Femur (tissue), 1 donor: Measurements from ENCODE around the gene PREB.

Experiments
- DNase-seq: peaks from one replicate; pipeline ENCODE4 v3.0.0-alpha.2; 2017

Gene PREB

DNA sequence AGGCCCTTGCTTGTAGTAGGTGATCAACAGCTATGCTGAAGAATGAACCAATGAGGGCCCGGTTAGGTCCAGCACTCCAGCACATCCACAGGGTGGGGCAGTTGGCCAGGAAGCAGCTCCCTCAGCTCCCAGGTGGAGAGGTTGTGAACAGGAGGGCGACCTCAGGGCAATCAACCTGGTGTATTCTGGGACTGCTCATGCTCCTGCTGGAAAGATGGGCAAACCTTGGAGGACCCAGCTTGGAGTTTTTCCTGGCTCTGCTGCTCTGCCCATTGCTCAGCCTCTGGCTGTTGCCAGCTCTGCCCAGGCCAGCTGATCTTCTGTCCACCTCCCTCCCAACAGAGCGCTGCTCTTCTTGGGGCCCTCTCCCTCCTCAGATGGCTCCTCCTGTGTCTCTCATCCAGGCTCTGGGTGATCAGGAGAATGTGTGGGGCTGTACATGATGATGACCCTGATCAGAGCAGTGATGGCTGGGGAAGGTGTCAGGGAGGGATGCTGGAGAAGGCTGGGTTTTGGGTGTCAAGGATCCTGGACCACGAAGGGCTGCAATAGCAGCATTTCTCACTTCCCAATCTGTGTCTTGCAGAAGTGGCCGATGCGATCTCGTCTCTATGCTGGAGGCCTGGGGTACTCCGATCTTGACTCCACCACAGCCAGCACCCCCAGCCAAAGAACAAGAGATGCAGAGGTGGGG is 17.8 kb upstream of the PREB start:
- DNase-seq = no peak

DNA sequence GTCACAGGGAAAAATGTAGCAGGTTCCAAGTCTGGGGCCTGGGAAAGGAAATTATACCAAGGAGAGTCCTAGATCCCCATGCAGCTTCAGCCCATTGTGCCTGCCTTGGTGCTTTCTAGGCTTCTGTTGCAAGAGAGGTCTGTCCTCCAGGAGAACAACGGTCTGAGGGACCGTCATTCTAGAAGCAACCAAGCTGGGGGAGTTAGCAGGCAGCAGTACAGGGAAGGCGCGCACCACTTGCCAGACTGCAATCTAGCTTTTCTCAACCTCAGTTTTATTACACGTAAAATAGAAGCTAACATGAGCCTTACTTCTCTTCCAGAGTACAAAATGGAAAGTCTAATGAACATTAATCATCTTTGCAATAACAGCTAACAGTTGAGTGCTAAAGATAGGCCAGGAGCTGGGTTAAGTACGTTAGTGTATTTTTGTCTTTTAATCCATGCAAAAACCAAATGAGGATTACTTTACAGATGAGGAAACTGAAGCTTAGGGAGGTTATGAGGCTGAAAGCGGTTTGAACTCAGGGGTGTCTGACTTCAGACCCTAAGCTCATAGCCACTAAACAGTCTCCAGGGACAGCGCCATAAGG is 16.3 kb upstream of the PREB start:
- no peak for DNase-seq

DNA sequence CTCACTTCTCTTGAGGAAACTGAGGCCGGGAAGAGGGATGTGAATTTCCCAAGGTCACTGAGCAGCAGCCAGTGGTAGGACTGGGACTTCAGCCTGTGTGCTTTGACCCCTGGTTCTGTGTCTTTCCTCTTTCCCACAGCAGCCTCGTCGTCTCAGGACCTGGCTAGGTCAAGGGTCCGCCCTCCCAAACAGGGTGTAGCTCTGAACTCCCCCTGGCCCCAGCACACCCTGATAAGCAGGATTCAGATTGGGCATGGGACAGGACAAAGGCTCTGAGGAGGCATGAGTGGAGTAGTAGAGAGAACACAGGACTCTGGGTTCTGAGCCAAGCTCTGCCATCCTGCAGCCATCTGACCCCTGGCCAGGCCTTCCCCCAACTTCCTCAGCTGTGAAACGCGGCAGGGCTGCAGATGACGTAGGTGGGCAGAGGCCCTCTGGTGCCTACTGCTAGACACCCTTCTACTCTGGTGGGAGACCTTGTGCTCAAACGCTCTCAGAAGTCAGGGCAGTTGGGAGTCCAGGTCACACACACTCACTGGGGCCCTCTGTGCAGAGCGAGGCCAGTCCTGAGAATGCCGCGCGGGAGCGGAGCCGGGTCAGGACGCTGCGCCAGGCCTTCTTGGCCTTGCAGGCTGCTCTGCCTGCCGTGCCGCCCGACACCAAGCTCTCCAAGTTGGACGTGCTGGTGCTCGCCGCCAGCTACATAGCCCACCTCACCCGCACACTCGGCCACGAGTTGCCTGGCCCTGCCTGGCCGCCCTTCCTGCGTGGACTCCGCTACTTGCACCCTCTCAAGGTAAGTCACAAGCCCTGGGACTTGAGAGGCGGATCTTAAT is 15.4 kb upstream of the PREB start:
- no peak for DNase-seq

DNA sequence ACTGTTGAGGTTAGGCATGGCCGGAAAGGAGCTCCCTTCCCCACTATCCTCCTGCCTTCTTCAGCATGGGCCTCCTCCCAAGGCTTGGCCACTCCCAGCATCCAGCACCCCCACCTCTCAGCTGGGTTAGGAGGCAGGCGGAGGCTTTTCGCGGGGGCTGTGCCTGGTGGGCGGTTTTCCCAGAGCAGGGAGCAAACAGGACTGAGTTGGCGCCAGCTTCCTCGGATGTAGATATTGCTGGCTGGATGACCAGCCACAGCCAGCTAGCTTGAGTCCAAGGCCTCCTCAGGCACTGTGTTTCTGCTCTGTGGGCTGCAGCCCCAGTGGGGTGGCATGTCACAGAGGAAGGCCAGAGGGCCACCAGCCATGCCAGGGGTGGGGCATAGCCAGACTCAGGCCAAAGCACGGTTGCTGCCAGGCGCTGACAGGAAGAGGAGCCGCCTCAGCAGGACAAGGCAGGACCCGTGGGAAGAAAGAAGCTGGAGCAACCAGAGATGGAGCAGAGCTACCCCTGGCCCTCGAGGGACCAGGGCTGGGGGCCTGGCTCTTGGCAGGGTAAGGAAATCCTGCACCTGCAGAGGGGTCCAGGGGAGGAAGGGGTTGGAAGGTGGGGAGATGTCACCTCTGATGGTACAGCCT is 14.5 kb upstream of the PREB start, which contains the start of gene TCF23:
TCF23 (plus strand) TSS at position 204 of the 639 bp plus-strand sequence; CDS start at position 334, 130 bp downstream.
- peak; percentile 40 for DNase-seq

DNA sequence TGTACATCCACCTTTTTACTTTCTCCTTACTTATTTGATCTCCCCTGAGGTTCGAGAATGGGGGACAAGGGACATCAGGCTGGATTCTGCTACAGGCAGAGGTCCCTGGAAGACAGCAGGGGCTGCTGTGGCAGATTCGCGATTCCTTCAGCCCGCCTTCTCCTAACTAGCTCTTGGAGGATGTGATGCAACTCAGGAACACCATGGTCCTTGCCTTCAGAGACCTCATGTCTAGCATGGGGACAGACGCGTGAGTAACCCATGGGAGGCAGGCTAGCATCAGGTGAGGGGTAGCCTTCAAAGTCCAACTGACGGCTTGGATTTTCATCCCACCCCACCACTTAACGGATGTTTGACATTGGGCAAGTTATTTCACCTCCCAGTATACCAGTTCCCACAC is 13.5 kb upstream of the PREB start:
- DNase-seq = no peak

DNA sequence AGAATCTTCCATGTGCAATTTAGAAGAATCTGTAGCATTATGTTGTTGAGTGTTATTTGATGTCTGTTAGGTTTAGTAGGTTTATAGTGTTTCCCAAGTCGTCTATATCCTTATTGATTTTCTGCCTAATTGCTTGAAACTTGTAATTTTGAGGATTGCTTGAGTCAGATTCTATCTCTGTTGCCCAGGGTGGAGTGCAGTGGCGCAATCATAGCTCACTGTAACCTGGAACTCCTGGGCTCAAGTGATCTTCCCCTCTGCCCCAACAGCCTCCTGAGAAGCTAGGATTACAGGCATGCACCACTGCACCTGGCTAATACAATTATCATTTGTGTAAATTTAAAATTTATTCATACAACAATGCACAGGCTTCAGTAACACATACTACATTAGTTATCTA is 11.2 kb upstream of the PREB start:
- no peak for DNase-seq

DNA sequence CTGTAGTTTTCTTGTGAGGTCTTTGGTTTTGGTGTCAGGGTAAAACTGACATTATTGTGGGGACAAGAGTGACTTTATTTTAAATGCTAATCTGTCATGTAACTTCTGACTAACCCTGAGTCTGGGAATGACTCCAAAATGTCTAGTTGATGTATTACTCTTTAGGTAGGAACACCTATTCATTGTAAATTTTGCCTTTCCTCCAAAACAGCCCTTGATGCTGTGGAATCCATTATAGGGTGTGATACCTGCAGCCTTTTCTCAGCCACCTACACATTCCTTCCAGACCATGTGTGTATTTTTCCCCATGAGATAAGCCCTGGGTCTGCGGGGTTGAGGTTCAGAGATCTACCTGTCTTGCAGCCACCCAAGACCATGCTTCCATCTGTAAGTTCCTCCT is 8.8 kb upstream of the PREB start:
- no peak for DNase-seq

DNA sequence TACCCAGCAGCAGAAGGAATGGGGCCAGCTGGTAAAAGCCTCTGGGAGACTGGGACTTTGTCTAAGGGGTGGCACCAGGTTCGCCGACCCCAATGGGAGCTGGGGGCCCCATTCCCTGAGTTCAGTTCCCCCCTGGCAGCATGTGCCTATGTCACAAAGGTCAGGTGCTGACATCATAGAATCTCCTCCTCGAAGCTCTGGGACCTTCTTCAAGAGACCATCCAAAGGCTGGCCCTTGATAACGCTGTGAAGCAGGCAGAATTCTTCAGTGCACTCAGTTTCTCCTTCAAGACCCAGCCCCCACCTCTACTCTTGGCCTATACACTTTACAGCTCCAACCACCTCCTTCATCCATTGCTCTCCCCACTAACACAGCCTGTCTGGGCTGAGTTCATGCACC is 4.9 kb upstream of the PREB start, which contains the start of gene PRR30:
PRR30 (minus strand) TSS at position 101 of the 400 bp plus-strand sequence. CDS start 1,081 bp downstream, outside the sequence.
- no peak for DNase-seq

DNA sequence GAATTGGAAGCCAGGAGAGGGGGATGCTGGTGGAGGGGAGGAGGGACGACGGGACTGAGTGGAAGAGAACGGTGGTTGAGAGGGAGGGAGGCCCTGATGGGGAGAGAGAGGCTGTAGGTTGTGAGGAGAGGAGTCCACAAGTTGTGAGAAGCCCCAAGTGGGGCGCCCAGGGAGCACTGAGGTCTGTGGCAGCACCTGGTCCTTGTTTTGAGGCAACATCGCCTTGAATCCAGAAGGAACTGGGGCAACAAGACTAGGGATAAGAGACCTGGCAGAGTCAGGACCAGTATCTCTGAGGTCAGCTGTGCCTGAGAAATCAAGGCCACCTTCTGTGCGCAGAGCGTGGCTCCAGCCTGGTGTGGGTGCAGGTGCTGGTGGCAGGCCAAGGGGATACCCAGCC is 3.7 kb upstream of the PREB start:
- DNase-seq = no peak

DNA sequence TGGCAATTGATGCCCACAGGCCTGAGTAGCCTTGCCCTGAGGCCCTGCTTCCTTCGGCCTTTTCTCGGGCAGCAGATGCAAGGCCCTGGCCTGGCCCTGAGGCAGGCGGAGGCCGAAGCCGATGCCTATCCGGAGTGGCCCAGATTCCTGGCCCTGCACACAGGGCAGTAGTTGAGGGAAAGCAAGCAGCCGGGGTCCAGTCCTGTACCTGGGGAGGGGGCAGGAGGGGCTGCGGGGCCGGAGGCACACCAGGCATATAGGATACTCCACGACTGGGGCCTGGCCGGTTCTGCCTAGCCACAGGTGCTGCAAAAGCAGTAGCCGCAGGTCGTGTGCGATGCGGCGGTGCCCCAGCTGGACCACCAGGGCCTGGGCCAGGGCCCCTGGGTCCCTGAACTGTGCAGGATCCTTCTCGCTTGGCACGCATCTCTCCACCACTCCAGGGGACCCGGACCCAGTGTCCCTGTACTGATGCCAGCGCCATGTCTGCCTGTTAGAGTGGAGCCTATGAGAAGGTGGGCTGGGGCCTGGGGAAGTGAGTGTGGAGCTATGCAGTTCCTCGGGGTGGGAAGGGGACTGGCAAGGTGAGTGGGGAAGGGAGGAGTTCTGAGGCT is 3.0 kb upstream of the PREB start:
- no peak for DNase-seq

DNA sequence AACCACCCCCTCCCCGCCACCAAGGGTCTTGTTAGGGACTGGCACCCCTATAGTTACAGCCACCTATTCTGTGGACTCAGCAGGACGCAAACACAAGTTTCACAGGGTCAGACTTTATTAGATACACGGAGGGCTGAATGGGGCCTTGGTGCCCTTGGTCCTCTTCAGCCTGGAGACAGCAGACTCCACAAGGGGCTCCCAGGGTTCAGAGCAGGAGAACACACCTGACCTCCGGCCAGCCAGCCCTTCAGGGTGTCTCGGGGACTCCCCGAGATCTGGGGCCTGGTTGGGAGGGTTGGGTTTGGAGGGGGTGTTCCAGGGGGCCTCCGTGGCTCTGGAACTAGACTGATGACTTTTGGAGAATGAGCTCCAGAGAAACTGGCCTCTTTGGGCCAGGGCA is 2.3 kb upstream of the PREB start:
- no peak for DNase-seq

DNA sequence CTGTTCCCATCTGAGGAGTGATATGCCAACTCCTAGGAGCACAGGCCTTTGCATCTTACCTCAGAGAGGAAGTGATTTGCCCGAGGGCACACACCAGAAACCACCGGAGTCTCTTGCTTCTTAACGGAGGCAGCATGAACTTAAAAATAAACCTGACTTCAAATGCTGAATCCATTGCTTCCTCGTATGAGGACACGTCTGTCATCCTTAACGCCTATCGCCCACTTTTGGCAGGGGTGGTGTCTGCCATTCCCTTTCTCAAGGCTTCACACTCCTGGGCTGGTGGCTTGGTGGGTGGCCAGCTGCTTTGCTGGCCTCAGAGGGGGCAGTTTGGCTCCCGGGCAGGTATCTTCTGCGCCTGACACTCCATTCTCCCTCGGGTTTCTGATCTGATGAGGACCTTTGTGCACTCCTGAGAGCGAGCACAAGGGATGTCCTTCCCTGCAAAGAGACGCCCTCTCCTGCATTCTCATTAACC is 1.1 kb upstream of the PREB start:
- DNase-seq = no peak

DNA sequence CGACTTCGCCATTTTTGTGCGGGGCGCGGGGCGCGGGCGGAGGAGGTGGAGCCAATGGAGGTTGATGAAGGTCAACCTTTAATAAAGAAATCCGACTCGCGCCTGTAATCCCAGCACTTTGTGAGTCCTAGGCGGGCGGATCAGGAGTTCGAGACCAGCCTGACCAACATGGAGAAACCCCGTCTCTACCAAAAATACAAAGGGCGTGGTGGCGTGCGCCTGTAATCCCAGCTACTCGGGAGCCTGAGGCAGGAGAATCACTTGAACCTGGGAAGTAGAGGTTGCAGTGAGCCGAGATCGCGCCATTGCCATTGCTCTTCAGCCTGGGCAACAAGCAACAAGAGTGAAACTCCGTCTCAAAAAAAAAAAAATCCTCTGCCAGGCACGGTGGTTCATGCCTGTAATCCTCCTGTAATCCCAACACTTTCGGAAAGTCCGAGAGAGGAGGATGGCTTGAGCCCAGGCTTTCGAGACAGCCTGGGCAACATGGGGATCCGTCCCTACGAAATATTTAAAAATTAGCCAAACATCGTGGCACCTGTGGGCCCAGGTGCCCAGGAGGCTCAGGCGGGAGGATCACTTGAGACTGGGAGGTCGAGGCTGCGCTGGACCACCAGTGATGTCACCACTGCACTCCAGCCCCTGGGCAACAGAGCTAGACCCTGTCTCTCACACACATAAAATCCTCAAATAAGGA is 493 bp upstream of the PREB start:
- no peak for DNase-seq

DNA sequence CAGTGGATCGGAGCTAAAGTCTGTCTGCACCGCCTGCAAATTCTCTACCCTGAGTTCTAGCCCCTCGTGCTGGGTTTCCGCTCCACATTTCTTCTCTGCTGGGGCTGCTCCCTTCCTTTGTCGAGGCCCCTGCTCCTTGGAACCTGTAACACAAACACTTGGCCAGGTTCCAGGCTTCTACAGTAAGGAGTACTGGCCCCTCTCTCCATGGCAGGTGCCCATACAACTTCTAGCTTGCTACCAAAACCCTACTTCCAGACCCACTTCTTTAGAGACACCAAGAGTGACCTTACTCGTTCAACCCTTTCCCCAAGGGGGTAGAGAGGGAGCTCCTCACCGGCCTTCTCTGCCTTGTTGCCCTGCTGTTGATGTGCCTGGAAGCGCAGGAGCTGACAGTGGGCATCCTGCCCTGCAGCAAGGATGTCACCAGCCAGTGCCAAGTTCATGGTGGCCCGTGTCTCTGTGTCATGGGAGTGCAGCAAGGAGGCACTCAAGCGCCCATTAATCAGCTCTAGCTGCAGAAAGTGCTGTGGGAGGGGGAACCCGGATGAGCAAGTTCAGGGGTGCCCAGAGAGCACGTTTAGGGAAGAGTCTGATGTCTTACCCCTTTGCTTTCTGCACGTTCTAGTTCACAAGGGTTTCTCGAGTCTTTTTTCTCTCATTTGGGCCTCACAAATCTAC is 1.1 kb downstream of the PREB start:
- DNase-seq = peak; percentile 33

DNA sequence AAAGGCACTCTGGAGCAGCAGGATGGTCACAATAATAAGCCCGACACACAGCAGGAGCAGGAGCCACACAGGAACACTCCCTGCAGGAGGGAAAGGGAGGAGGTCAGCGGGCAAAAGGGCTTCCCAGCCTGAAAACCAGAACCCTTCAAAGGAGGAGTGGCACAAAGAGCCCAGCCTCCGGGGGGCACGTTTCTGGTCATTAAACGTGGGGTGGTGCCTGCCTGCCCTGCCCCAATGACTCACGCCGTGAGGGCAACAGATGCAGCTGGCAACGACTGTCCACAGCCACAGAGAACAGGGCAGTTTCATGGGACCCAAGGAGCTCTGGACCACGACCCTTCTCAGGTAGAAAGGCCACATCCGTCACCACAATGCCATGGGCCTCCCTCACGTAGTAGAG is 3.0 kb downstream of the PREB start:
- no peak for DNase-seq

DNA sequence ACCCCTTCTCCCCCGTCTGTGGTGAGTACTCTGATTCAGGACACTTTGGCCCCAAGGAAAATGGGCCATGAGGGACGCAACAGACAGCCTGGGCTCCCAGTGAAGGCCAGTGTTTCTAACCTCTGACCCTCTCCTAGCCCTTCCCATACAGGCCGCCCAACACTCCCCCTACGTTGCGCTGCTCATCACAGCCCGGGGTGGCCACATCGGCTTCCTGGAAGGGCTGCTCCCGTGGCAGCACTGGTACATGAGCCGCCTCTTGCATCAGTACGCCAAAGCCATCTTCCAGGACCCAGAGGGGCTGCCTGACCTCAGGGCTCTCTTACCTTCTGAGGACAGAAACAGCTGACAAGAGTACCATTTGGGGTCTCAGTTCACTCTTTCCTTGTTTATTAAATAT is 4.0 kb downstream of the PREB start:
- no peak for DNase-seq

DNA sequence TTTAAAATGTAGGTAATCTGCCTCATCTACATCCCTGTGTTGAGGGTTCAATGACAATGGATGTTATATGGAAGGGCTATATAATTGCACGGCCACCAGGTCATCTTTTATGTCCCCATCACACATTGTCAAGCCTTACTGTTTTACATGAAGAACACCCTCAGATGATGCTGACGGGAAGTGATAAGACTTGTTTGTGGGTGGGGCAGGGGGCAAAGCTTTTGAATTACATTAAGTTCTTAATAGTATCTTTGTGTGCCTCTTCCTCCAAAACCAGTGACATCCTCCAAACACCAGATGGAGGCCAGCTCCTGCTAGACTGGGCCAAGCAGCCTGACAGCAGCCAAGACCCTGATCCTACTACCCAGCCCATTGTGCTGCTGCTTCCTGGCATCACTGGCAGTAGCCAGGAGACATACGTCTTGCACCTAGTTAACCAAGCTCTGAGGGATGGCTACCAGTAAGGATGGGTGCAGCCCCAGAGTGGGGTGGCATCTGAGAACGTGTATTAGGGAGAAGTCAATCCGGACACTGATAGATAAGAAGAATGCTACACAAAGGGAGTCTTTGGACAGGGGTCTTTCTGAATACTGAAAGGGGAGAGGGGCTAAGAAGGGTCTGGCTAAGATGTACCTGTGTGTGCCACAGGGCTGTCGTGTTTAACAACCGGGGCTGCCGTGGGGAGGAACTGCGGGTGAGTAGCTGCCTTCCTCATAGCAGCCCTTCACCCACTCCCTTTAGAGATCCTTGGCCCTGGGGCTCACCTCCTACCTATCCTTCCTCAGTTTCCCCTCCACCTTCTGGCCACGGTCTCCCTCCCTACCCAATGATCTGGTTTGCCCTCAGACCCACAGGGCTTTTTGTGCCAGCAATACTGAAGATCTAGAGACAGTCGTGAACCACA is 5.5 kb downstream of the PREB start:
- no peak for DNase-seq

DNA sequence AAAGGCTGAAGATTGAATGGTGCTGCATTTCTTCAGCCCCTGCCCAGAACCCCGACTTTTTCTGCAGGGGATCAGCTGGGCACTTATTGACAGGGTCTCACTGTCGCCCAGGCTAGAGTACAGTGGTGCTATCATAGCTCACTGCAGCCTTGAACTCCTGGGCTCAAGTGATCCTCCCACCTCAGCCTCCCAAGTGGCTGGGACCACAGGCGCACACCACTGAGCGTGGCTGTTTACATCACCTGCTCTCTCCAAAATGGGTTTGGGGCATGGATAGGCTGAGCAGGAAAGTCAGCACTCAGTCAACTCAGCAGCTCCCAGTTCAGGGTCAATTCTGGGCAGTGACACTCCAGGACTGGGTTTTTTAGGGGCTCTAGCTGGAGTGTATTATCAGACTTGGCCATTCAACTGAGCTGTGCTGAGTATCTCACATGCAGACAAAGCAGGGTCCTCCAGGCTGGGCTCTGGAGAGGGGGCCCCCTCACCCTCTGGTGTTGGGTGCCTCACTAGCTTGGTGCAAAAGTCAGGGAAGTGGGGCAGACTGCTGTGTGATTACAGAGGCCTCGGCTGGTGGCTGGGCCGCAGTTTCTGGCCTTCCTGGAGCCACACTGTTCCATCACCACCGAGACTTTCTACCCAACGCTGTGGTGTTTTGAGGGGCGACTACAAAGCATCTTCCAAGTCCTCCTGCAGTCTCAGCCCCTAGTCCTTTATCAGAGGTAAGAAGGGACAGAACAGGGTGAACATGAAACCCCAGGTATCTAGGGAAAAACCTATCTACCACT is 6.4 kb downstream of the PREB start:
- DNase-seq = no peak

DNA sequence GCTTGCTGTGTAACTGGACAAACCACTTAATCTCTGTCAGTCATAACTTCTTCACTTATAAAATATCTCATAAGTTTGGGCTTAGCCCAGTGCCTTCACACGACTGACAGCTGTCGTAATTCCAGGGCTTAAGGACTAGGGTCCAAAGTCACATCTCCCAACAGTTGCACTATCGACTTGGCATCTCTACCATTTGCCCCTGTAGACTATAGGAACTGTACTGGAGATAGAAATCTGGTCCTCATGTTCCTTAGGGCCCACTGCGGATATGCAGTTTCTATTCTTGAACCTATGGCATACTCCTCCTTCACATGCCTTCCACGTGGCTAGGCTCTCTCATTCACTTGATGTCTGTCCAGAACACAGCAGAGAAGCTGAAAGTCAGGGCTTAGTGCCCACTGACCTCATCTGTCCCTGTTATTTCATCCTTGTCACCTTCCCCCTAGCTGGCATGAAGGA is 8.2 kb downstream of the PREB start:
- DNase-seq = no peak
